NT2/D1 (cell line): ENCODE measurements around the gene CREBL2.

Source experiments
- SUZ12 ChIP-seq: IDR thresholded peaks from 2 replicates; pipeline ENCODE4 v1.6.1; 2011; ENCODE audit not compliant: insufficient read length, insufficient read depth; ENCODE audit errors: extremely low read depth
- YY1 ChIP-seq: IDR thresholded peaks from 2 replicates; pipeline ENCODE4 v1.6.1; 2011; ENCODE audit not compliant: insufficient read length, insufficient read depth

DNA sequence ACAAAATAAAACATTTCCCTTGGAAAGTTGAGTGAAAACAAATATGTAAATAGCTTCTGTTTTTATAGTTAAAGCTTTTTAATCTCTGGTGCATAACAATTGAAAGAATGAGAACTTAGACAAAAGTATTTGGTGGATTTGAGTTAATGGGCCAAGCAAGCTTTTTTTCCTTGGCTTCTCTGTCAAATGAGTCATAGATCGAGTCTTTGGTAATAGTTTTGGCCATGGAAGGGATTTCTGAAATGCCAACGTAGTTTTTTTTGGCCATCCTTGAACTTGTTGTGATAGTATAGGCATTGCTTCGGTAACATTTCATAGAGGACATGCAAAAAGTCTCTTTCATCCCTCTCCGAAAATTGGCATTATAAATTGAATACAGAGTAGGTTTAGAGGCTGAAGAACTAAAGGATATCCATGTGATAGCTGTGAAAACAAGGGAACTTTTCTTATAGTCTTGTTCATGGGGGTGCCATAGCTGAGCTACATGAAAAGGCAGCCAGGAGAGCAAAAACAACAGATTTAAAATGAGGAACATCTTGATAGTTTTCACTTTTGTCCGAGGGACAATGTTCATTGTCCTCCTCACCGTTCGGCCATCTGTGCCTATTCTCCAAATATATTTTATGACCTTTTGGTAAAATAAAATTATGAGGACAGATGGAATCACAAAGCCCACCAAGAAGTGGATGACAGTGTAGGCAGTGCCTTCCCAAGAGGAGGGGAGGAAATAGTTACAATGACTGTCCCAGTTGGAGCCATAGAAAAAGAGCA lies 49.6 kb downstream of the CREBL2 start:
- TF ChIP-seq YY1, result no peak
- no peak for TF ChIP-seq SUZ12
